Body of pancreas (tissue), 4 donors: ENCODE data around the gene LHX3. TPM values are rescaled to one million over a fixed set of nuclear protein-coding genes. Genes with fewer than 3 reads are reported as not detected.
A peak's percentile ranks its signal among the peaks of the same experiment; 100 is the strongest.

Experiments
- ATAC-seq: fragments of 150-250 bp; one replicate; pipeline ENCODE4 v1.9.1; 2016
- DNase-seq, 4 donors: peaks; one replicate each; pipeline ENCODE4 v3.0.0-alpha.2; 2019
- H3K27ac ChIP-seq, 4 donors: fragments of 200-600 bp; sonication (generic); 1 replicate in 3 of 4; 2 replicates in 1 of 4; pipeline versions ENCODE4 v1.5.1 to v1.6.1; 2016 to 2019; ENCODE audit warnings: mild to moderate bottlenecking in 1 of 4, mixed read lengths in 1 of 4, moderate library complexity in 1 of 4
- H3K27me3 ChIP-seq, 2 donors: fragments of 200-600 bp; sonication (generic); one replicate each; pipeline ENCODE4 v1.6.0; 2016; ENCODE audit warnings: mild to moderate bottlenecking in 1 of 2
- H3K36me3 ChIP-seq, 2 donors: fragments of 200-600 bp; sonication (generic); replicated peaks in 1 of 2; 2 replicates each; pipeline ENCODE4 v1.5.1; 2016; ENCODE audit warnings: low read depth in 2 of 2; ENCODE audit not compliant: insufficient read depth in 1 of 2
- H3K4me1 ChIP-seq: fragments of 200-600 bp; sonication (generic); one replicate; pipeline ENCODE4 v1.6.0; 2016
- H3K4me3 ChIP-seq, 2 donors: fragments of 200-600 bp; sonication (generic); 1 replicate in 1 of 2; 2 replicates in 1 of 2; pipeline ENCODE4 v1.5.1; 2016 to 2019
- H3K9me3 ChIP-seq, 3 donors: fragments of 200-600 bp; sonication (generic); 1 replicate in 2 of 3; 2 replicates in 1 of 3; pipeline ENCODE4 v1.5.1; 2016
- POLR2A ChIP-seq, 3 donors: fragments of 450-650 bp; IDR thresholded peaks; one replicate each; pipeline ENCODE4 v1.6.1; 2016; ENCODE audit warnings: antibody characterized with exemption in 3 of 3, mild to moderate bottlenecking in 2 of 3
- WGBS, 2 donors: methylation state at CpG; one replicate each; pipeline ENCODE4 v1.1.5; 2017; 5-methylcytosine and 5-hydroxymethylcytosine counted together
- intact Hi-C: fragments of 100-400 bp; cut with DNase I; formaldehyde crosslinking; loops from one replicate; pipeline ENCODE4 v1.15.1; 2023
- total RNA-seq, 2 donors: library from RNA; depleted of rRNA; stranded (reverse); fragments of >200 nt; gene quantifications; one replicate each; pipeline ENCODE4 v1.1.0, GENCODE V29; 2016
- TF ChIP-seq, protein P1 (sequence below), 7 experiments: fragments of 450-650 bp in 4 of 7; fragments of 200-600 bp in 3 of 7; sonication (generic) in 3 of 7; IDR thresholded peaks; one replicate each; pipeline ENCODE4 v1.5.1; 2016 to 2019; ENCODE audit warnings: antibody characterized with exemption in 7 of 7

LHX3 gene
- total RNA-seq, 2 donors from 2014 or later: not detected

DNA sequence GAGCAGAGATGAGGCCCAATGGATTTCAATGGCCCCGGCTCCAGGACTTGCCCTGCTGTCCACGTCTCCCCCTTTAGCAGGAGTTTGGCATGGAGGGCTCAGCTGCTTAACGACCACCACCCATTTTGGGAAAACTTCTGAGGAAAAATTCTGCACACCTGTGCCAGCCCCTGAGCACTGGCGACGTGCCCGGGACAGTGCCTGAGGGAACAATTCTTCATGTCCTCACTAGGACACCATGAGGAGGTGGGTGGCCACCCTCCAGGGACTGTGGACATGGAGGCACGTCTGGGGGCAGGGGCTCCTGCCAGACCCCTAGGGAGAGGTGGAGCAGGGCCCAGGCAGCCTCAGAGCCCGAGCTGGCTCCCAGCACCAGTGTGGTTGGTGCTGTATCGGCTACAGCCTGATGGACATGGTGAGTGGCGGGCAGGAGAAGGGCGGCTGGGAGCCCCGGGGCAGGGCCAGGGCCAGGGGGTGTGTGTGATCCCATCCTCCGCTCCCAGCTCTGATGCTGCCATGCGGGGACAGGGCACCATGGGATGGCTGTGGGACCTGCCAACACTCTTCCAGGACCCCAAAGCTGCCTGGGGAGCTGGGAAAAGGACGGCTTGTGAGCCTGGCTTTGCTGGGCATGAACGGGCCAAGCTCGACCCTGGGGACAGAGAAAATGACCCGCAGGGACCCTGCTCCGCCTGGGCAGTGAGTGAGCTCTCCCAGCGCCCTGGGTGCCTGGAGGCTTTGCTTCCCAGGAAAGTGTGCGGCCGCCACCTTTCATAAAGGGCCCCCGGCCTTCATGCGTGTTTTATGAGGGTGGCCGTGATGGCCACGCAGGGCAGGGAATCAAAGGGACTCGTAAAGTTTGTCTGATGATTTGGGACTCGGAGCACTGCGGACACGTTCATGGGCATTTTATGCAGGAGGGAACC is 44.3 kb upstream of the LHX3 start:
- Histone ChIP-seq H3K9me3 (no peaks in the 10 kb centered on the region), H3K36me3 (no peaks in the 10 kb centered on the region), H3K4me1 (peaks cover 64% of the 10 kb centered on the region), H3K27me3 (no peaks in the 10 kb centered on the region), H3K4me3 (no peak overlapping the region), H3K27ac (peak overlapping the region; percentile 87 to 93 (median 92))
- ATAC-seq: no peak
- intact Hi-C loops: no loop called here
- 39 to 55% methylated on average over 17 to 30 of the region's 30 CpGs for WGBS, 2 donors
- peak in 2 of 4 donors; percentile 42 to 56 for DNase-seq
- TF ChIP-seq POLR2A (IDR thresholded peaks at IDR 0.05): no peak
- TF ChIP-seq, protein P1, sequence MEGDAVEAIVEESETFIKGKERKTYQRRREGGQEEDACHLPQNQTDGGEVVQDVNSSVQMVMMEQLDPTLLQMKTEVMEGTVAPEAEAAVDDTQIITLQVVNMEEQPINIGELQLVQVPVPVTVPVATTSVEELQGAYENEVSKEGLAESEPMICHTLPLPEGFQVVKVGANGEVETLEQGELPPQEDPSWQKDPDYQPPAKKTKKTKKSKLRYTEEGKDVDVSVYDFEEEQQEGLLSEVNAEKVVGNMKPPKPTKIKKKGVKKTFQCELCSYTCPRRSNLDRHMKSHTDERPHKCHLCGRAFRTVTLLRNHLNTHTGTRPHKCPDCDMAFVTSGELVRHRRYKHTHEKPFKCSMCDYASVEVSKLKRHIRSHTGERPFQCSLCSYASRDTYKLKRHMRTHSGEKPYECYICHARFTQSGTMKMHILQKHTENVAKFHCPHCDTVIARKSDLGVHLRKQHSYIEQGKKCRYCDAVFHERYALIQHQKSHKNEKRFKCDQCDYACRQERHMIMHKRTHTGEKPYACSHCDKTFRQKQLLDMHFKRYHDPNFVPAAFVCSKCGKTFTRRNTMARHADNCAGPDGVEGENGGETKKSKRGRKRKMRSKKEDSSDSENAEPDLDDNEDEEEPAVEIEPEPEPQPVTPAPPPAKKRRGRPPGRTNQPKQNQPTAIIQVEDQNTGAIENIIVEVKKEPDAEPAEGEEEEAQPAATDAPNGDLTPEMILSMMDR (IDR thresholded peaks at IDR 0.05): no peak

DNA sequence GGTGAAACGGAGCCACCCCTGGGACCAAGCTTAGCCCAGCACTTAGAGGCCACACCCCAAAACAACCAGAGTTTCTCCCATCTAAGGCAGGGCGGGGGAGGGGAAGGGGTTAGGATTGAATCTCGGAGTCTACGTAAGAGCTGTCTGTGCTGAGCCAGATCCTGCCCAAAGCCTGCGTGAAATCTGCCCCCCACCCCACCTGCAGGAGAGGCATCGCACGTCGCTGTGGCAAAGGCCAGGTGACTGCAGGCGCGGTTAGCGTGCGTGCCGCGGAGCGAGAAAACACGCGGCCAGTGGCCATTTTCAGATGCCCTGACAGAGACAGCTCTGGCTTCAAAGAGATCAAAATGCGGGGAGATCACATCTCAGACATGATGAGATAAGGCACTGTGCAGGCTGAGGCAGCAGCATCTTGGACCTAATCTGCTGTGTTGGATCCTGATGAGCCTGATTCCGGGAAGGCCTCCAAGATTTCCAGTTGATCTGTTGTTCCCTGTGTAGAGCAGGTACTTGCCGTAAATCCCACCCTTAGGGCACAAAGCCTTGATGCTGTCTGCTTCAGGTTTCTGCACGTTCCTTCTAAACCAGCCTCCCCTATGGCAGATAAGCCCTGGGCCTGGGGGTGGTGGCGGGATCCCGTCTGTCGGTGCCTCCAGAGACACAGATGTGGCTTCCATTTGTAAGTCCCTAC is 43.2 kb upstream of the LHX3 start:
- DNase-seq (no peak), ATAC-seq (no peak)
- 88 to 97% methylated on average over 20 to 24 of the region's 24 CpGs for WGBS, 2 donors
- Histone ChIP-seq H3K4me1 (peaks cover 75% of the 10 kb centered on the region), H3K9me3 (no peaks in the 10 kb centered on the region), H3K36me3 (no peaks in the 10 kb centered on the region), H3K4me3 (no peak overlapping the region), H3K27me3 (no peaks in the 10 kb centered on the region), H3K27ac (peak overlapping the region in 3 of 4 donors; percentile 90 to 93 (median 93))
- intact Hi-C loops: no loop called here
- TF ChIP-seq, protein P1 (IDR thresholded peaks at IDR 0.05): no peak
- TF ChIP-seq POLR2A (IDR thresholded peaks at IDR 0.05): no peak

DNA sequence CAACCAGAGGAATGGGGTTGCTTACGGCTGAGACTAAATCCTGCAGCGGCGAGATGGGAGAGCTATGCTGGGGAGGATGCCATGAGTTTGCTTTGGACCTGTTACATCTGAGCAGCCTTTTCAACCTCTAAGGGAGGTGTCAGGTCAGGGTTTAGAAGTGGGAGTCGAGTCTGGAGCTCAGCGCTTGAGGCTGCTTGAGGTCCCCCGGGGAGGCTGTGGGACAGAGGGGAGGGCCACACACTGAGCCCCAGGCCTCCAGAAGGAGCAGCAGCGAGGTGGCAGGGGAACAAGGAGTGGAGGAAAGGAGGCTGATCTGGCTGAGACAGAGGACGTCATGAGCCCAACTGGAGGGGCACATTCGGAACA is 42.6 kb upstream of the LHX3 start:
- Histone ChIP-seq H3K27ac (peak overlapping the region in 2 of 4 donors; percentile 12 to 90), H3K36me3 (no peaks in the 10 kb centered on the region), H3K4me1 (peaks cover 80% of the 10 kb centered on the region), H3K27me3 (no peaks in the 10 kb centered on the region), H3K4me3 (no peak overlapping the region), H3K9me3 (no peaks in the 10 kb centered on the region)
- TF ChIP-seq POLR2A (IDR thresholded peaks at IDR 0.05): no peak
- TF ChIP-seq, protein P1 (IDR thresholded peaks at IDR 0.05): no peak
- WGBS, 2 donors: 80 to 91% methylated on average over 8 to 9 of the region's 9 CpGs
- no peak for ATAC-seq
- intact Hi-C loops: no loop called here
- DNase-seq: no peak

DNA sequence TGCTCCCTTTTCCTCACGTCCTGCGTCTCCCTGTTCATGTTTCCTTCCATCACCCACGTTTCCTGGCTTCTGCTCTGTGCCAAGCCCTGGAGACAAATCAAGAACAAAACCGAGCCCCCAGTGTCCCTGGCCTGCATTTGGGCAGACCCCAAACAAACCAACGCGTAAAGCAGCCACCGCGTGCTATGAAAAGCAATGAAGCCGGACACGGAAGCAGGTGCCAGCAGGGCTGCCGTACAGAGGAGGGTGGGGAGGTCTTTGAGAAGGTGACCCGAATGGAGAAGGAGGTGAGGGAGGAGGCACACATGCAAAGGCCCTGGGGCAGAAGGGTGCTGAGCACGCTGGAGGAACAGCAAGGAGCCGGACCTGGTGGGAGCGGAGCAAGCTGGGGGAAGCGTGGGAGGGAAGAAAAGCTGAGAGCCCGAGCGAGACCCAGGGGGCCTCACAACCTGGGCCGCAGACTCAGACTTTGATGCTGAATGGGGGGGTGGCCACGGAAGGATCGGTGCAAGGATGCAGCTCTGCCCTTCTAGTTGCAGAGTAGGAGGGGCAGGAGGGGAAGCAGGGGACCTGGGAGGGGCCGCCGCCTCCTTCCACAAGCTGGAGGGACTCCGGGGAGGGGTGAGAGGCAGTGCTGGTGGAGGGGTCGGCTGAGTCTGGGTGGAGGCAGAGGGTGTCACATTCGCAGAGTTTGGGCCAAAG is 42.1 kb upstream of the LHX3 start:
- TF ChIP-seq POLR2A (IDR thresholded peaks at IDR 0.05): no peak
- TF ChIP-seq, protein P1 (IDR thresholded peaks at IDR 0.05): no peak
- H3K9me3 ChIP-seq: no peaks in the 10 kb centered on the region
- peaks cover 85% of the 10 kb centered on the region for H3K4me1 ChIP-seq
- ATAC-seq (no peak), DNase-seq (no peak)
- H3K36me3 ChIP-seq: no peaks in the 10 kb centered on the region
- H3K27ac ChIP-seq: peak overlapping the region in 3 of 4 donors; percentile 12 to 90 (median 59)
- H3K27me3 ChIP-seq: no peaks in the 10 kb centered on the region
- intact Hi-C loops: no loop called here
- 86 to 89% methylated on average over 26 of the region's 26 CpGs for WGBS, 2 donors
- no peak overlapping the region for H3K4me3 ChIP-seq
